Ishikawa (cell line): ENCODE results near the gene PSMB11.

Source experiments
- CREB1 ChIP-seq: IDR thresholded peaks from 2 replicates; pipeline ENCODE4 v1.6.1; 2012; ENCODE audit warnings: low read depth
- EP300 ChIP-seq: IDR thresholded peaks from 2 replicates; pipeline ENCODE4 v1.6.1; 2012; ENCODE audit warnings: borderline replicate concordance
- NFIC ChIP-seq: IDR thresholded peaks from 2 replicates; pipeline ENCODE4 v1.6.1; 2012
- TAF1 ChIP-seq: IDR thresholded peaks from 2 replicates; pipeline ENCODE4 v1.6.1; 2012; ENCODE audit warnings: low read depth, mild to moderate bottlenecking
- YY1 ChIP-seq: IDR thresholded peaks from 2 replicates; pipeline ENCODE4 v1.6.1; 2012; ENCODE audit warnings: low read depth
- ZBTB7A ChIP-seq: IDR thresholded peaks from 2 replicates; pipeline ENCODE4 v1.6.1; 2012; ENCODE audit warnings: low read depth
- TF ChIP-seq, protein P1 (sequence below): IDR thresholded peaks from 2 replicates; pipeline ENCODE4 v1.6.1; 2012; ENCODE audit warnings: low read depth, mild to moderate bottlenecking
- TF ChIP-seq, protein P2 (sequence below): IDR thresholded peaks from 2 replicates; pipeline ENCODE4 v1.6.1; 2012

DNA sequence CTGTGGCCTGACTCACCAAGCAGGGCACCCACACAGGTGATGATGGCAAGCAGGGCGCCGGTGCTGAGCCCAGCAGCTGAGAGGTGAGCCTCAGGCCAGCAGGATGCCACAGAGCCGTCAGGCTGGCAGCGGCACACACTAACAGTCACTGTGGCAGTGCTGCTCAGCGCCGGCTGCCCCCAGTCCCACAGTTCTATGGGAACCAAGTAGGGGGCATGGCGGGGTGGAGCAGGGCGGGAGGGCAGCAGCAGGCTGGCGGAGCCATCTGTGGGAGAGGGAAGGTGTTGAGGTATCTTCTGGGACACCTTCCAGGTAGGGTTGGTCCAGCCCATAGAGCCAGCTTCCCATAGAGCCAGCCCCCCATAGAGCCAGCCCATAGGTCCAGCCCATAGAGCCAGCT is 7.0 kb downstream of the PSMB11 start:
- TF ChIP-seq YY1 (no peak), EP300 (no peak), ZBTB7A (no peak), NFIC (no peak), TAF1 (no peak), CREB1 (no peak)
- TF ChIP-seq, protein P1, sequence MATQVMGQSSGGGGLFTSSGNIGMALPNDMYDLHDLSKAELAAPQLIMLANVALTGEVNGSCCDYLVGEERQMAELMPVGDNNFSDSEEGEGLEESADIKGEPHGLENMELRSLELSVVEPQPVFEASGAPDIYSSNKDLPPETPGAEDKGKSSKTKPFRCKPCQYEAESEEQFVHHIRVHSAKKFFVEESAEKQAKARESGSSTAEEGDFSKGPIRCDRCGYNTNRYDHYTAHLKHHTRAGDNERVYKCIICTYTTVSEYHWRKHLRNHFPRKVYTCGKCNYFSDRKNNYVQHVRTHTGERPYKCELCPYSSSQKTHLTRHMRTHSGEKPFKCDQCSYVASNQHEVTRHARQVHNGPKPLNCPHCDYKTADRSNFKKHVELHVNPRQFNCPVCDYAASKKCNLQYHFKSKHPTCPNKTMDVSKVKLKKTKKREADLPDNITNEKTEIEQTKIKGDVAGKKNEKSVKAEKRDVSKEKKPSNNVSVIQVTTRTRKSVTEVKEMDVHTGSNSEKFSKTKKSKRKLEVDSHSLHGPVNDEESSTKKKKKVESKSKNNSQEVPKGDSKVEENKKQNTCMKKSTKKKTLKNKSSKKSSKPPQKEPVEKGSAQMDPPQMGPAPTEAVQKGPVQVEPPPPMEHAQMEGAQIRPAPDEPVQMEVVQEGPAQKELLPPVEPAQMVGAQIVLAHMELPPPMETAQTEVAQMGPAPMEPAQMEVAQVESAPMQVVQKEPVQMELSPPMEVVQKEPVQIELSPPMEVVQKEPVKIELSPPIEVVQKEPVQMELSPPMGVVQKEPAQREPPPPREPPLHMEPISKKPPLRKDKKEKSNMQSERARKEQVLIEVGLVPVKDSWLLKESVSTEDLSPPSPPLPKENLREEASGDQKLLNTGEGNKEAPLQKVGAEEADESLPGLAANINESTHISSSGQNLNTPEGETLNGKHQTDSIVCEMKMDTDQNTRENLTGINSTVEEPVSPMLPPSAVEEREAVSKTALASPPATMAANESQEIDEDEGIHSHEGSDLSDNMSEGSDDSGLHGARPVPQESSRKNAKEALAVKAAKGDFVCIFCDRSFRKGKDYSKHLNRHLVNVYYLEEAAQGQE: no peak
- TF ChIP-seq, protein P2, sequence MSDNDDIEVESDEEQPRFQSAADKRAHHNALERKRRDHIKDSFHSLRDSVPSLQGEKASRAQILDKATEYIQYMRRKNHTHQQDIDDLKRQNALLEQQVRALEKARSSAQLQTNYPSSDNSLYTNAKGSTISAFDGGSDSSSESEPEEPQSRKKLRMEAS: no peak
